Measurements from ENCODE around the gene TSPAN8.

DNA sequence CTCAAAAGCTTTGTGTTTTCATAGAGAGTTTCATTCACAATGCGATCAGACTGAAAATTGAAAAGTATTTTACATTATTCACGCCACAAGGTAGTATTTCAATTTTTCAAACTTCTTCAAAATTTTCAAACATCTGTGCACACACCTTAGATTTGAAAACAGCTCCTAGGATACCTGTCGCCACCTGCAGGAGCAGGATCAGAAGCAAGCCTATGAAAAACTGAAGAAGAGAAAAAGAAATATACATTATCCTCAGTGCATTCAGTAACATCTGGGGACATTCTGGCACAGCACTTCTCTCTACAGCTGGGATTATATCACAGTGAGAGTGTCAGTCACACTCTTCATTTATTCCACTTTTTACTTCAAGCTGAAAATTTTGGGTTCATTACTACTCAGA is 19.8 kb downstream of the TSPAN8 start:
- TF ChIP-seq SMARCA5 (IDR thresholded peaks at IDR 0.05) (no peak), ATF7 (IDR thresholded peaks at IDR 0.05; ENCODE audit: low read depth) (no peak), CHD2 (IDR thresholded peaks at IDR 0.05; ENCODE audit: borderline replicate concordance, low read depth, low read length) (no peak), SUZ12 (IDR thresholded peaks at IDR 0.05; ENCODE audit: unreplicated experiment) (no peak), SP1 (IDR thresholded peaks at IDR 0.05; ENCODE audit: low read depth, low read length) (no peak), CREB1 (IDR thresholded peaks at IDR 0.05; ENCODE audit: low read depth) (no peak), POLR2A (IDR thresholded peaks at IDR 0.05; ENCODE audit: low read depth, low read length) (no peak), EZH2 (IDR thresholded peaks at IDR 0.05; ENCODE audit: borderline replicate concordance, control insufficient read depth, low read depth, low read length) (no peak), SRF (IDR thresholded peaks at IDR 0.05; ENCODE audit: low read depth in 2 of 2, low read length in 2 of 2) (no peak)
- TF ChIP-seq, protein P1, sequence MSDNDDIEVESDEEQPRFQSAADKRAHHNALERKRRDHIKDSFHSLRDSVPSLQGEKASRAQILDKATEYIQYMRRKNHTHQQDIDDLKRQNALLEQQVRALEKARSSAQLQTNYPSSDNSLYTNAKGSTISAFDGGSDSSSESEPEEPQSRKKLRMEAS (IDR thresholded peaks at IDR 0.05; ENCODE audit: low read depth, low read length) = no peak
- TF ChIP-seq, protein P2, sequence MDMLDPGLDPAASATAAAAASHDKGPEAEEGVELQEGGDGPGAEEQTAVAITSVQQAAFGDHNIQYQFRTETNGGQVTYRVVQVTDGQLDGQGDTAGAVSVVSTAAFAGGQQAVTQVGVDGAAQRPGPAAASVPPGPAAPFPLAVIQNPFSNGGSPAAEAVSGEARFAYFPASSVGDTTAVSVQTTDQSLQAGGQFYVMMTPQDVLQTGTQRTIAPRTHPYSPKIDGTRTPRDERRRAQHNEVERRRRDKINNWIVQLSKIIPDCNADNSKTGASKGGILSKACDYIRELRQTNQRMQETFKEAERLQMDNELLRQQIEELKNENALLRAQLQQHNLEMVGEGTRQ (IDR thresholded peaks at IDR 0.05; ENCODE audit: borderline replicate concordance, low read depth, low read length) = no peak
- TF ChIP-seq, protein P3, sequence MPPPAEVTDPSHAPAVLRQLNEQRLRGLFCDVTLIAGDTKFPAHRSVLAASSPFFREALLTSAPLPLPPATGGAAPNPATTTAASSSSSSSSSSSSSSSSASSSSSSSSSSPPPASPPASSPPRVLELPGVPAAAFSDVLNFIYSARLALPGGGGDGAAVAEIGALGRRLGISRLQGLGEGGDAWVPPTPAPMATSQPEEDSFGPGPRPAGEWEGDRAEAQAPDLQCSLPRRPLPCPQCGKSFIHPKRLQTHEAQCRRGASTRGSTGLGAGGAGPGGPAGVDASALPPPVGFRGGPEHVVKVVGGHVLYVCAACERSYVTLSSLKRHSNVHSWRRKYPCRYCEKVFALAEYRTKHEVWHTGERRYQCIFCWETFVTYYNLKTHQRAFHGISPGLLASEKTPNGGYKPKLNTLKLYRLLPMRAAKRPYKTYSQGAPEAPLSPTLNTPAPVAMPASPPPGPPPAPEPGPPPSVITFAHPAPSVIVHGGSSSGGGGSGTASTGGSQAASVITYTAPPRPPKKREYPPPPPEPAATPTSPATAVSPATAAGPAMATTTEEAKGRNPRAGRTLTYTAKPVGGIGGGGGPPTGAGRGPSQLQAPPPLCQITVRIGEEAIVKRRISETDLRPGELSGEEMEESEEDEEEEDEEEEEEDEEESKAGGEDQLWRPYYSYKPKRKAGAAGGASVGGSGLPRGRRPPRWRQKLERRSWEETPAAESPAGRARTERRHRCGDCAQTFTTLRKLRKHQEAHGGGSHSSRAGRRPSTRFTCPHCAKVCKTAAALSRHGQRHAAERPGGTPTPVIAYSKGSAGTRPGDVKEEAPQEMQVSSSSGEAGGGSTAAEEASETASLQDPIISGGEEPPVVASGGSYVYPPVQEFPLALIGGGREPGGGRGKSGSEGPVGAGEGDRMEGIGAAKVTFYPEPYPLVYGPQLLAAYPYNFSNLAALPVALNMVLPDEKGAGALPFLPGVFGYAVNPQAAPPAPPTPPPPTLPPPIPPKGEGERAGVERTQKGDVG (CRISPR knock-in tag; IDR thresholded peaks at IDR 0.05) = no peak
